Measurements from ENCODE around the gene TMEM181.

GRCh38 chr6:158667360-158667981 is 107.6 kb downstream of the TMEM181 start:
- TF ChIP-seq, protein P1, sequence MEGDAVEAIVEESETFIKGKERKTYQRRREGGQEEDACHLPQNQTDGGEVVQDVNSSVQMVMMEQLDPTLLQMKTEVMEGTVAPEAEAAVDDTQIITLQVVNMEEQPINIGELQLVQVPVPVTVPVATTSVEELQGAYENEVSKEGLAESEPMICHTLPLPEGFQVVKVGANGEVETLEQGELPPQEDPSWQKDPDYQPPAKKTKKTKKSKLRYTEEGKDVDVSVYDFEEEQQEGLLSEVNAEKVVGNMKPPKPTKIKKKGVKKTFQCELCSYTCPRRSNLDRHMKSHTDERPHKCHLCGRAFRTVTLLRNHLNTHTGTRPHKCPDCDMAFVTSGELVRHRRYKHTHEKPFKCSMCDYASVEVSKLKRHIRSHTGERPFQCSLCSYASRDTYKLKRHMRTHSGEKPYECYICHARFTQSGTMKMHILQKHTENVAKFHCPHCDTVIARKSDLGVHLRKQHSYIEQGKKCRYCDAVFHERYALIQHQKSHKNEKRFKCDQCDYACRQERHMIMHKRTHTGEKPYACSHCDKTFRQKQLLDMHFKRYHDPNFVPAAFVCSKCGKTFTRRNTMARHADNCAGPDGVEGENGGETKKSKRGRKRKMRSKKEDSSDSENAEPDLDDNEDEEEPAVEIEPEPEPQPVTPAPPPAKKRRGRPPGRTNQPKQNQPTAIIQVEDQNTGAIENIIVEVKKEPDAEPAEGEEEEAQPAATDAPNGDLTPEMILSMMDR (IDR thresholded peaks at IDR 0.05): no peak
- no peak for TF ChIP-seq POLR2A (IDR thresholded peaks at IDR 0.05)
